Loucy (cell line): ENCODE data around the gene PCBD1.

Experiments
- CTCF ChIP-seq: fragments of 200-600 bp; sonication (generic); conservative IDR thresholded peaks from 2 replicates; pipeline ENCODE4 v1.5.1; 2014; ENCODE audit warnings: mild to moderate bottlenecking, antibody characterized with exemption, low read length
- EZH2phosphoT487 ChIP-seq: fragments of 200-600 bp; IDR thresholded peaks from 2 replicates; pipeline ENCODE4 v1.6.1; 2018; ENCODE audit warnings: antibody characterized with exemption, mild to moderate bottlenecking, moderate library complexity, borderline replicate concordance

- TF ChIP-seq CTCF: no peak
- TF ChIP-seq EZH2phosphoT487: no peak
Observed at GRCh38 chr10:70892631-70893030, 4.3 kb upstream of the PCBD1 start.
